ENCODE data around the gene ZBTB49.
"Not testable (repeated sequence)": the region's sequence is repeated elsewhere in the genome, so short reads cannot be mapped to it uniquely, and the experiment has no call there.

Gene ZBTB49

DNA sequence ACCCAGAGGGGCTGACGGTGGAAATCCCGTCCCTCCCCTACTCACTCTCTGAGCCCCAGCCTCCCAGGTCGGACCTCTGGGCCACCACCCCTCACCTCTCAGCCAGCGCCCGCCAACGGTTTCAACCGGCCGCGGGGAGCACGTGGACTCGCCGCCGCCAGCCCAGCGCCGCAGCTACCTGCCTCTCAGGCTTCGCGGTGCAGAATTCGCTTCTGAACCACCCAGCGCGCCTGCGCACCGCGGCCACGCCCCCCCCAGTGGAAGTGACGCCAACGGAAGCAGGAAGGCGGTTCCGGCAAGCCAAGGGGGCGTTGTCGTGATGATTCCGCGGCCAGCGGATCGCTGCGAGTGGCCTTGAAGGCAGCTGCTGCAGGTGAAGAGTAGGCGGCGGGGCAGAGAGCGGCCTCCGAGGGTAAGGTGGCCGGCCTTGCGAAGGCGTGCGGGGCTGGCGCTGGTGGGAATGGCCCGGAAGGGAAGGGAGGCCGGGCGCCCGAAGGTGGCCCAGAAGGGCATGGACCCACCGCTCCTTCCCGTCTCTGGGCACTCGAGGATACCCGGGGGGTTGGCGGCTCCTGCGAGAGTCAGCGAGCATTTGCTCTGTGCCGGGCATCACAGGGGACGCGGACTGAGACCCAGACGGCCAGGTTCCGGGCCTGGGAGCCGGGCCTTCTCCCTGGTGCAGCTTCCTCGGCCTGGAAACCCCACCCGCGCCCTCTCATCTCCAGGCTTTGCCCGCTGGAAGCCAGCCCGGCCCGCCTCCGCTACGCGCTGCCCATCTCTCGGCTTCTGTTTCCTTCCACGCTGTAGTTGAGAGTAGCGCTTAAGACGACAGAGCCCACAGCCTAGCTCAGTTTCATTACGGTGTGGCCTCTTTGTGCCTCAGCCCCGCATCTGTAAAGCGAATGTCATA lies at the start of gene ZBTB49, which contains the start of gene LYAR:
Gene ZBTB49 (plus strand): TSS at position 311 of the 910 bp plus-strand sequence. CDS start 9,695 bp downstream, outside the sequence.
Gene LYAR (minus strand): TSS at position 214 of the 910 bp plus-strand sequence. CDS start 6,412 bp downstream, outside the sequence.
- peak; percentile 95 for ATAC-seq
- Mint-ChIP-seq H3K27me3 (no peaks in the 10 kb centered on the region), H3K4me1 (peaks cover 51% of the 10 kb centered on the region)

GRCh38 chr4:4245172-4245571 lies 44.9 kb upstream of the ZBTB49 start:
- Mint-ChIP-seq H3K27ac (peak overlapping the region; percentile 49 to 67), H3K4me3 (peak overlapping the region in 1 of 2 donors; percentile 7)

More for the DNA sequence above, at the start of gene ZBTB49, which contains the start of gene LYAR:
- peak within 1 kb of the TSS; percentile 98 to 99 for H3K4me3 Mint-ChIP-seq
- DNase-seq = peak; percentile 96 to 97
- peak within 1 kb of the TSS; percentile 97 for H3K27ac Mint-ChIP-seq
- no peaks in the 10 kb centered on the region for H3K9me3 Mint-ChIP-seq

DNA sequence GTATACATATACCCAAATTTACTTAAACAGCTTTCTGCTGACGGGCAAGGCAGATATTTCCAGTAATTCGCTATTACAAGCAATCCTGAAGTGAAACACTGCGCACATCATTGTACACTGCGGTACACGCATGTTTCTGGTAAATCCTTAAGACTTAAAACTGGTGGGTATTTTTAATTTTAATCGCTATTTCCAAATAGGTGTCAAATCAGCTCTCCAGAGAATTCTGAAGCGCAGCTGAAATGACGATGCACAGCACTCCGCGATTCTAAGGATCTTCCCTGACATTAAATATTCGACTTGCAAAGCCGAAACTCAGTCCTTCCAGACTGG lies 42.4 kb upstream of the ZBTB49 start:
- Mint-ChIP-seq H3K27ac (peak overlapping the region; percentile 99), H3K4me1 (peaks cover 38% of the 10 kb centered on the region), H3K4me3 (peak overlapping the region; percentile 92 to 96), H3K27me3 (no peaks in the 10 kb centered on the region), H3K9me3 (no peaks in the 10 kb centered on the region)
- DNase-seq (no peak), ATAC-seq (peak; percentile 47)

More at GRCh38 chr4:4245172-4245571, 44.9 kb upstream of the ZBTB49 start:
- Mint-ChIP-seq H3K4me1 (peaks cover 32% of the 10 kb centered on the region), H3K27me3 (no peaks in the 10 kb centered on the region), H3K9me3 (no peaks in the 10 kb centered on the region)
- no peak for ATAC-seq
- DNase-seq = no peak

- peak; percentile 98 for ATAC-seq
- DNase-seq = peak; percentile 86 to 90
- Mint-ChIP-seq H3K9me3 (no peaks in the 10 kb centered on the region), H3K27ac (peak within 1 kb of the TSS; percentile 99), H3K4me3 (peak within 1 kb of the TSS; percentile 92 to 96), H3K27me3 (no peaks in the 10 kb centered on the region), H3K4me1 (peaks cover 35% of the 10 kb centered on the region)
These were observed 41.8 kb upstream of the ZBTB49 start, which contains the start of gene TMEM128 for GRCh38 chr4:4248029-4248884. TMEM128 (minus strand) TSS chr4:4248223; CDS start chr4:4248202, 21 bp downstream.

GRCh38 chr4:4248885-4249203 lies 41.2 kb upstream of the ZBTB49 start:
- no peak for DNase-seq
- H3K4me3 Mint-ChIP-seq = peak overlapping the region; percentile 92 to 96
- peak overlapping the region; percentile 99 for H3K27ac Mint-ChIP-seq
- no peaks in the 10 kb centered on the region for H3K9me3 Mint-ChIP-seq
- H3K4me1 Mint-ChIP-seq = peaks cover 29% of the 10 kb centered on the region
- no peak for ATAC-seq
- H3K27me3 Mint-ChIP-seq = no peaks in the 10 kb centered on the region

GRCh38 chr4:4249342-4249741 lies 40.7 kb upstream of the ZBTB49 start:
- DNase-seq, ATAC-seq, H3K9me3 Mint-ChIP-seq, H3K27me3 Mint-ChIP-seq: not testable (repeated sequence)
- Mint-ChIP-seq H3K4me3 (peak overlapping the region; percentile 92 to 96), H3K27ac (peak overlapping the region in 1 of 2 donors; percentile 99), H3K4me1 (peaks cover 29% of the 10 kb centered on the region)

DNA sequence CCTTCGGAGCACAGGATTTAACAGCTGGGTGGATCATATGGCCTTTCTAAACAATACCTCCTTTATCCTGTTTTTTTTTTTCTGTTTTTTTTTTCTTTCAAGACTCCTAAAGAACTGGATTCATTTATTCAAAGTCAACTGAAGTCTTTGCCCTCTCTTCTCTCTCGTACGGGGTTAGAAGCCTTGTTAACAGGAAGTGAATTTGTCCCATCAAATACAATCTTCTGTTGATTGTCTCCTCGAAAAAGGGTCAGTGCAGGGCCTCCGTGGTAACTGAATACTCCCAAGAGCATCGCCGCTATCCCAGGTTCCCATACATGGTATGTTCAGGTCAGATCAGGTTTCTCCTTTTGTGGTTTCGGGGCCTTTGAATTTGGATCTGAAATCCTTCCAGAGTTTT lies 40.2 kb upstream of the ZBTB49 start:
- Mint-ChIP-seq H3K4me1 (peaks cover 29% of the 10 kb centered on the region), H3K27ac (no peak overlapping the region), H3K9me3 (no peaks in the 10 kb centered on the region), H3K4me3 (peak overlapping the region in 1 of 2 donors; percentile 22), H3K27me3 (no peaks in the 10 kb centered on the region)
- ATAC-seq = no peak
- DNase-seq = no peak

GRCh38 chr4:4254199-4254598 lies 35.9 kb upstream of the ZBTB49 start:
- DNase-seq (no peak), ATAC-seq (no peak)
- Mint-ChIP-seq H3K9me3 (no peaks in the 10 kb centered on the region), H3K4me3 (no peak overlapping the region), H3K4me1 (peaks cover 12% of the 10 kb centered on the region), H3K27ac (no peak overlapping the region), H3K27me3 (no peaks in the 10 kb centered on the region)

DNA sequence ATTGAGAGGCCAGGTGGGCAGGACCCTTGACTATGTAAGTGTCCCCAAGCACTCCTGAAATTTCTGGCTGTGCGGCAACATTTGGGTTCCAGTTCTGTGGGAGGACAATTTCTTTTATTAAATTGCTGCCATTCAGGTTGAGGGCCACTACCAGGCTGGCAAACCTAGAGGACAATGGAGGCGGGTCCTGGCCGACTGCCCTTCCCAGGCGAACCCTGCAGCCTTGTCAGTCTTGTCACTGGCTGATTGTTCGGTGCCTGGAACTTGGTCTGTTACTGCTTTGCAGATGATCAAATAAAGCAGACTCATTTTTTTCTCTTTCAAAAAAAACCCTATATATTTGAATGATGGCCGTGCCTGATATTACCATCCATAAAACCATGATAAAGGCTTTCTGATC lies 35.4 kb upstream of the ZBTB49 start:
- DNase-seq (no peak), ATAC-seq (no peak)
- Mint-ChIP-seq H3K27ac (no peak overlapping the region), H3K27me3 (no peaks in the 10 kb centered on the region), H3K4me1 (peaks cover 10% of the 10 kb centered on the region), H3K4me3 (no peak overlapping the region), H3K9me3 (no peaks in the 10 kb centered on the region)

- H3K4me1 Mint-ChIP-seq = peaks cover 5% of the 10 kb centered on the region
- H3K4me3 Mint-ChIP-seq = no peak overlapping the region
- ATAC-seq (no peak), DNase-seq (no peak)
- no peaks in the 10 kb centered on the region for H3K9me3 Mint-ChIP-seq
- H3K27me3 Mint-ChIP-seq = no peaks in the 10 kb centered on the region
- no peak overlapping the region for H3K27ac Mint-ChIP-seq
These were observed 33.3 kb upstream of the ZBTB49 start for GRCh38 chr4:4256799-4257198.

DNA sequence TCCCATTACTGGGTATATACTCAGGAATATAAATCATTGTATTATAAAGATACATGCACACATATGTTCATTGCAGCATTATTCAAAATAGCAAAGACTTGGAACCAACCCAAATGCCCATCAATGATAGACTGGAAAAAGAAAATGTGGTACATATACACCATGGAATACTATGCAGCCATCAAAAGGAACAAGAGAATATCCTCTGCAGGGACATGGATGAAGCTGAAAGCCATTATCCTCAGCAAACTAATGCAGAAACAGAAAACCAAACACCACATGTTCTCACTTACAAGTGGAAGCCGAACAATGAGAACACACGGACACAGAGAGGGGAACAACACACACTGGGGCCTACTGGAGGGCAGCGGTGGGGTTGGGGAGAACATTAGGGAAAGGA lies 32.3 kb upstream of the ZBTB49 start:
- not testable (repeated sequence) for H3K4me3 Mint-ChIP-seq, H3K27ac Mint-ChIP-seq

DNA sequence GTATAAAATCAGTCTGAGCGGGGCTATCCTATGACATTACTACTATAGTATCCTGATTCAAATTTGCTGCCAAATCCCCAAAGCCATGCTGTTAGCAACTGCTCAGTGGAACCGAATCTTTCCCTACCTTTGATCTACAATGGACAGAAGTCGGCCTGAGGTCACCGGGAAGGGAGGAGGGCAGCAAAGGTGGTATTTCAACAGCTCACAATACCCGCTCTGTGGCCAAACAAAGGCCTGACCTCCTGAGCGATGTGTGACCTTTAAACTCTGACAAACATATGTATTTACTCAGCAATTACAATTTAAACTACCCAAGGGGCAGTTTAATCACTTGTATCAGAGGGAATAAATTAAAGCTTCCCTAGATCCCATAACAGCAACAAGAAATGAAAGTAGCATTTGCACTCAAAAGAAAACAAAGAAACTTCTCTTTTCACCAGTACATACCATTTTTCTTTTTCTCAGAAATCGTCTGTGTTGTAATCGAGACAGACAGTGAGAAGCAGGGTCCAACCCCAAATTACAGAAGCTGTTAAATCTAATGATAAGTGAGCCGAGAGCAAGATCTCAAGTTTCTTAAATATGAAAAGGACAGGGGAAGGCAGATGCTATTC lies 30.5 kb upstream of the ZBTB49 start:
- Mint-ChIP-seq H3K27me3 (no peaks in the 10 kb centered on the region), H3K4me1 (no peaks in the 10 kb centered on the region), H3K27ac (no peak overlapping the region), H3K9me3 (no peaks in the 10 kb centered on the region), H3K4me3 (no peak overlapping the region)
- DNase-seq (no peak), ATAC-seq (no peak)

More for the DNA sequence above, 32.3 kb upstream of the ZBTB49 start:
- H3K4me1 Mint-ChIP-seq, DNase-seq, ATAC-seq, H3K27me3 Mint-ChIP-seq, H3K9me3 Mint-ChIP-seq: not testable (repeated sequence)

GRCh38 chr4:4260185-4260751 lies 29.8 kb upstream of the ZBTB49 start:
- Mint-ChIP-seq H3K4me1 (no peaks in the 10 kb centered on the region), H3K4me3 (no peak overlapping the region), H3K27ac (no peak overlapping the region), H3K27me3 (no peaks in the 10 kb centered on the region), H3K9me3 (no peaks in the 10 kb centered on the region)
- DNase-seq = no peak
- peak; percentile 97 for ATAC-seq

DNA sequence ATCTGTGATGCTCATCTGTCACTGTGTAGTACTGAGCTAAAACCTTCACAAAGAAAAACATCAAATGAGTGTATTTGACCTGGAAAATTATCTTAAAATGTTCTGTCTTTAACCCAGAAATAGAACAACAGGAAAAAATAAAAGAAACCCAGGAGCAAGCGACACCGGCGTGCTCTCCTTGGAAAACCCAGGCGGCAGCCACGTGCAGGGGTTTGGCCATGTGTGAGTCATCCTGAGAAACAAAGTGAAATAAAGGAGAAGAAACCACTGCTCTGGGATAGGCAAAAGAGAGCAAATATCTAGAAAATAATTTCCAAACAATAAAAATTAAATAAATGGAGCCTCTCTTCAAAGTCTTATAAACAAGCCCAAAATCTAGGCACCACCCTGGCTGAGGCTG lies 22.1 kb upstream of the ZBTB49 start:
- no peak overlapping the region for H3K4me3 Mint-ChIP-seq
- H3K27ac Mint-ChIP-seq = peak overlapping the region in 1 of 2 donors; percentile 63
- no peak for ATAC-seq
- no peaks in the 10 kb centered on the region for H3K27me3 Mint-ChIP-seq
- no peaks in the 10 kb centered on the region for H3K9me3 Mint-ChIP-seq
- DNase-seq = no peak
- H3K4me1 Mint-ChIP-seq = no peaks in the 10 kb centered on the region

- peak overlapping the region in 1 of 2 donors; percentile 31 for H3K27ac Mint-ChIP-seq
- H3K27me3 Mint-ChIP-seq = no peaks in the 10 kb centered on the region
- no peak overlapping the region for H3K4me3 Mint-ChIP-seq
- DNase-seq (no peak), ATAC-seq (no peak)
- no peaks in the 10 kb centered on the region for H3K9me3 Mint-ChIP-seq
- H3K4me1 Mint-ChIP-seq = no peaks in the 10 kb centered on the region
These were observed 21.3 kb upstream of the ZBTB49 start for GRCh38 chr4:4268776-4269175.

All from stimulated activated naive CD8-positive, alpha-beta T cell treated with anti-CD3 and anti-CD28 coated beads, Interleukin-15, amount 100 ng/mL, for 72 hours (primary cell).